Measurements from ENCODE around the gene VEGFA. TPM values are rescaled to one million over a fixed set of nuclear protein-coding genes. Genes with fewer than 3 reads are reported as not detected.

The VEGFA gene
- total and polyA plus RNA-seq, 2 of the 8 experiments (the other 6 are each of a cell fraction or from before 2014, with no cell fraction given), result 42.2 to 58.5 TPM

- peaks cover 0 to 15% of the 10 kb centered on the region in 2 experiments; a peak in 2 of 4 replicates for H3K79me2 ChIP-seq (ENCODE audit: control insufficient read depth in 1 of 2, insufficient read depth in 2 of 2, low read length in 2 of 2)
- H3K4me2 ChIP-seq (ENCODE audit: insufficient read depth in 1 of 2, low read depth in 2 of 2, low read length in 2 of 2), result peak overlapping the region; percentile 1 to 38; a peak in 1 of 4 replicates
- no peak overlapping the region for H3K9ac ChIP-seq (replicated peaks in 1 of 4; ENCODE audit: extremely low read depth in 1 of 4, low read depth in 3 of 4, low read length in 3 of 4)
- peak overlapping the region; percentile 90; the same call in 1 of the 2 replicates for H2BK12ac ChIP-seq (ENCODE audit: low read depth, low read length)
- peak overlapping the region; percentile 74; the same call in 1 of the 2 replicates for H2BK15ac ChIP-seq (ENCODE audit: low read length)
- peak overlapping the region; percentile 67; the same call in 1 of the 2 replicates for H3K18ac ChIP-seq (ENCODE audit: extremely low read depth, low read length)
- H3K27me3 ChIP-seq (replicated peaks in 1 of 4; ENCODE audit: control insufficient read depth in 3 of 4, extremely low read depth in 1 of 4, insufficient read depth in 3 of 4, low read length in 3 of 4), result peaks cover 0 to 7% (median 0%) of the 10 kb centered on the region in 4 experiments; a peak in 1 of 7 replicates
- POLR2A ChIA-PET (ENCODE audit: partially characterized antibody), result interaction anchor here (1.0 to 4.2 kb wide), 3 partner anchors 26 to 183 kb away, joined by 3 to 17 read pairs (median 3); no protein-coding TSS in a partner anchor
- H3K9me3 ChIP-seq (ENCODE audit: insufficient read depth in 2 of 2, low read depth in 1 of 2, low read length in 1 of 2), result no peaks in the 10 kb centered on the region
- H4K20me1 ChIP-seq (replicated peaks in 1 of 2; ENCODE audit: control insufficient read depth in 1 of 2, insufficient read depth in 2 of 2, low read length in 2 of 2), result no peaks in the 10 kb centered on the region
- no peak for FAIRE-seq
- H3K14ac ChIP-seq (ENCODE audit: insufficient read length), result no peak overlapping the region
- peak overlapping the region; percentile 75 for H2AFZ ChIP-seq (ENCODE audit: low read length)
- peaks cover 0 to 18% (median 8%) of the 10 kb centered on the region in 4 experiments; a peak in 6 of 7 replicates for H3K4me1 ChIP-seq (replicated peaks in 1 of 4; ENCODE audit: control insufficient read depth in 3 of 4, insufficient read depth in 4 of 4, low read length in 3 of 4)
- no peak overlapping the region for H2AK5ac ChIP-seq (ENCODE audit: low read depth, low read length)
- no peak for DNase-seq (ENCODE audit: low read depth in 1 of 2, low spot score in 2 of 2)
- peak overlapping the region; percentile 71; the same call in 1 of the 2 replicates for H2BK5ac ChIP-seq (ENCODE audit: low read depth, low read length)
- H3K4ac ChIP-seq (replicated peaks; ENCODE audit: insufficient read length, low read depth, low read length), result no peak overlapping the region
- no peaks in the 10 kb centered on the region for H3K79me1 ChIP-seq (ENCODE audit: low read depth, low read length)
- peak overlapping the region; percentile 8 for H4K91ac ChIP-seq (replicated peaks; ENCODE audit: insufficient read length, low read length)
- peaks cover 4% of the 10 kb centered on the region; the same call in 1 of the 2 replicates for H3K23me2 ChIP-seq (ENCODE audit: low read depth, low read length)
- WGBS, 2 experiments (ENCODE audit: extremely low coverage in 1 of 2, insufficient coverage in 1 of 2, insufficient read length in 1 of 2, insufficient replicate concordance in 2 of 2, low coverage in 1 of 2, low lambda C conversion rate in 2 of 2, missing lambda C conversion rate in 1 of 2), result 60% methylated on average over 7 of the region's 10 CpGs; no CpG with 5 or more reads in 1 of the 2 experiments
- no peaks in the 10 kb centered on the region for H3K36me3 ChIP-seq (ENCODE audit: control insufficient read depth in 2 of 4, insufficient read depth in 4 of 4, low read length in 3 of 4)
- no peak overlapping the region for H3K4me3 ChIP-seq (ENCODE audit: extremely low read depth in 1 of 4, insufficient read depth in 2 of 4, low read depth in 3 of 4, low read length in 4 of 4)
- no peak overlapping the region for H2BK120ac ChIP-seq (replicated peaks; ENCODE audit: low read depth, low read length)
- CTCF ChIA-PET (ENCODE audit: partially characterized antibody), result interaction anchor here (0.8 to 4.6 kb wide), 14 partner anchors 8 to 312 kb away, joined by 3 to 88 read pairs (median 20); no protein-coding TSS in a partner anchor
- no peak overlapping the region for H3K27ac ChIP-seq (ENCODE audit: low read depth, low read length)
- no peak overlapping the region for H3K56ac ChIP-seq (replicated peaks; ENCODE audit: insufficient read length, low read depth, low read length)
- H4K5ac ChIP-seq (ENCODE audit: insufficient read length, low read depth, low read length), result no peak overlapping the region
- peak overlapping the region; percentile 45; the same call in 1 of the 2 replicates for H4K8ac ChIP-seq (ENCODE audit: extremely low read depth, insufficient read depth, low read length)
- H3K23ac ChIP-seq (ENCODE audit: insufficient read length), result no peak overlapping the region
- H2BK20ac ChIP-seq (ENCODE audit: low read length), result no peak overlapping the region
- TF ChIP-seq KDM5A (IDR thresholded peaks at IDR 0.05; ENCODE audit: low read length) (no peak), FOSL1 (IDR thresholded peaks at IDR 0.05; ENCODE audit: insufficient read depth, low read depth, low read length) (no peak), TCF12 (IDR thresholded peaks at IDR 0.05; ENCODE audit: low read depth, low read length) (no peak), USF2 (IDR thresholded peaks at IDR 0.05; ENCODE audit: low read length) (no peak), CBX8 (IDR thresholded peaks at IDR 0.05; ENCODE audit: borderline replicate concordance, low read depth, low read length) (no peak), MAX (IDR thresholded peaks at IDR 0.05) (no peak), GTF2F1 (IDR thresholded peaks at IDR 0.05; ENCODE audit: borderline replicate concordance, low read depth, low read length) (no peak), CBX5 (IDR thresholded peaks at IDR 0.05; ENCODE audit: low read depth, low read length) (no peak), SUZ12 (IDR thresholded peaks at IDR 0.05; ENCODE audit: low read length) (no peak), CEBPB (IDR thresholded peaks at IDR 0.05; ENCODE audit: low read depth, low read length) (no peak), POLR2AphosphoS5 (IDR thresholded peaks at IDR 0.05; ENCODE audit: low read depth, low read length) (no peak), CHD2 (IDR thresholded peaks at IDR 0.05; ENCODE audit: low read length) (no peak)
Observed at GRCh38 chr6:43766964-43767461, 3.0 kb upstream of the VEGFA start.
